ENCODE data around the gene STYXL1.

The STYXL1 gene

DNA sequence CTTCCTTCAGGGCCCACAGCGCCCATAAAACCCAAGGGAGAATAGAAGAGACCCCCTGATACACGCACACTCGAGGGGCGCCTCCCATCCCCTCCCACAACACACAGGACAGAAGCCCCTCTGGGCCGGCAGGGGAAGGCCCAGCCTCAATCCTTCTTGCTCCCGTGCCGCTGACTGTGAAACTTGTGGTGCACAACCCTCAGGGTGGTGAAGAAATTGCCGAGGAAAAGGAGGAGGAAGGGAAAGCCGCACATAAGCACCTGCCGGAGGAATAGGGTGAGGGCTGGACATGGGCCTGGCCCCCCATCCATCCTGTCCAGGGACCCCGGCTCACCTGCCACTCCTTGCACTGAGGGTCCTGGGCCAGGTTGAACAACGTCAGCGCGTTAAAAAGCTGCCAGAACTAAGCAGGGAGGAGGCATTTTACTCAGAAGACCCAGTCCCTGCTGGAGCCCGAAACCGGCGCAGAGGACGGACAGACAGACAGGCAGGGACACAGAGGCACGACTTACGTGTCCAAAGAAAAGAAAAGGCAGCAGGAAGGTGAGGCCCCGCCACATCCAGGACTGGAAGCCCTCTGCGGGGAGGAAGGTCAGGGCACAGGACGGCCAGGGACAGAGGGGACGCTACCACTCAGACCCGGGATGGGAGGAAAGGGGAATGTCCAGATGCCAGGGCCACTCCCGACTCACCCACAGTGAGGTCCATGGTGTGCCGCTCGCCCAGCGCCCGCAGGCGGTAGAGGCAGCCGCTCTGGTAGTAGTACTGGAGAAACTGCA lies 60.6 kb downstream of the STYXL1 start:
- H3K4me3 ChIP-seq (replicated peaks; ENCODE audit: low read depth, low read length), result no peak overlapping the region
- no peak for TF ChIP-seq CTCF (IDR thresholded peaks at IDR 0.05; ENCODE audit: low read depth, low read length, missing control alignments)
- DNase-seq (ENCODE audit: extremely low read depth, low read depth), result no peak

DNA sequence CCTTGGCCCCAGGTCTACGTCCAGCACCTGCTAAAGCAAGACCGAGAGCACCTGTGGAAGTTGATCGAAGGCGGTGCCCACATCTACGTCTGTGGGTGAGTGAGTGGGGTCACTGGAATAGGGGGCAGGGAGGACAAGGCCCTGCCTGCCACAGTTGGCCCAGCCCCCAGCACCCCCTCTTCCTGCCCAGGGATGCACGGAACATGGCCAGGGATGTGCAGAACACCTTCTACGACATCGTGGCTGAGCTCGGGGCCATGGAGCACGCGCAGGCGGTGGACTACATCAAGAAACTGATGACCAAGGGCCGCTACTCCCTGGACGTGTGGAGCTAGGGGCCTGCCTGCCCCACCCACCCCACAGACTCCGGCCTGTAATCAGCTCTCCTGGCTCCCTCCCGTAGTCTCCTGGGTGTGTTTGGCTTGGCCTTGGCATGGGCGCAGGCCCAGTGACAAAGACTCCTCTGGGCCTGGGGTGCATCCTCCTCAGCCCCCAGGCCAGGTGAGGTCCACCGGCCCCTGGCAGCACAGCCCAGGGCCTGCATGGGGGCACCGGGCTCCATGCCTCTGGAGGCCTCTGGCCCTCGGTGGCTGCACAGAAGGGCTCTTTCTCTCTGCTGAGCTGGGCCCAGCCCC lies 61.5 kb downstream of the STYXL1 start:
- TF ChIP-seq CTCF (IDR thresholded peaks at IDR 0.05; ENCODE audit: low read depth, low read length, missing control alignments), result no peak
- no peak for DNase-seq (ENCODE audit: extremely low read depth, low read depth)
- H3K4me3 ChIP-seq (replicated peaks; ENCODE audit: low read depth, low read length), result no peak overlapping the region

GRCh38 chr7:75985518-75986146 lies 62.2 kb downstream of the STYXL1 start:
- no peak for DNase-seq (ENCODE audit: extremely low read depth, low read depth)
- no peak overlapping the region for H3K4me3 ChIP-seq (replicated peaks; ENCODE audit: low read depth, low read length)
- TF ChIP-seq CTCF (IDR thresholded peaks at IDR 0.05; ENCODE audit: low read depth, low read length, missing control alignments), result no peak

- no peak overlapping the region for H3K4me3 ChIP-seq (replicated peaks; ENCODE audit: low read depth, low read length)
- no peak for DNase-seq (ENCODE audit: extremely low read depth, low read depth)
- no peak for TF ChIP-seq CTCF (IDR thresholded peaks at IDR 0.05; ENCODE audit: low read depth, low read length, missing control alignments)
Measured at GRCh38 chr7:75985009-75985517, 62.7 kb downstream of the STYXL1 start.

DNA sequence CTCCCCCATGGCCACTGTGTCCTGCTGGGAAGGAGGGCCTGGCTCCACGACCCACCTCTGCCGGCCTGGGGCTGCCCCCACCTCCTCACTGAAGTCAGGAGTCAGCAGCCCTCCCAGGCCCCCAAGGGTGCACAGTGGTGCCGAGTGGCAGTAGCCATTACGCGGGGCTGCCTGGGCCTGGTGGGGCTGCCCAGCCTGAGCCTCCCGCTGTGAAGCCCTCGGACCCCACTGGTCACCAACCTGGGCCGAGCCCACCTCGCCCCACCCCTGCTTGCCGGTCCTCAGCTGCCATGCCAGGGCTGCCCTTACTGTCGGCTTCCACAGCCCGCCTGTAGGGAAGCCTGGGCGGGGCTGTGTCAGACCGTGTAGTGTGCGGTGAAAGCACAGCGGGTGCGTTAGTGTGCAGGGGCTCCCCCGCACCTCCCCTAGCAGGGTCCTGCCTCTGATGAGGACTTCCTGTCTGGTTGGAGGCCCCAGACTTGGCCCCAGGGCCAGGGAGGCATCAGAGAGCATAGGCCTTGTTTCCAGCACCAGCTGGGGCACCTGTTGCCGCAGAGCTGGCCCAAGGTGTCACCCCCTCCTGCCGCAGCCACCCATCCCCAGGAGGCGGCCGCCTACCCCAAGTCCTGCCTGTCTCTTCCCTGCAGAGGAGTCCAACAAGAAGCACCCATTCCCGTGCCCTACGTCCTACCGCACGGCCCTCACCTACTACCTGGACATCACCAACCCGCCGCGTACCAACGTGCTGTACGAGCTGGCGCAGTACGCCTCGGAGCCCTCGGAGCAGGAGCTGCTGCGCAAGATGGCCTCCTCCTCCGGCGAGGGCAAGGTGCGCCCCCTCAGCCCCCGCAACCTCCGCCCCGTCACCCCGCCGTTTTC lies 63.4 kb downstream of the STYXL1 start:
- DNase-seq (ENCODE audit: extremely low read depth, low read depth), result no peak

More for the DNA sequence above, 63.4 kb downstream of the STYXL1 start:
- no peak for TF ChIP-seq CTCF (IDR thresholded peaks at IDR 0.05; ENCODE audit: low read depth, low read length, missing control alignments)
- no peak overlapping the region for H3K4me3 ChIP-seq (replicated peaks; ENCODE audit: low read depth, low read length)
